Activated naive CD4-positive, alpha-beta T cell treated with Interleukin-2 at 50 U/mL for 16 hours (primary cell): ENCODE results near the gene MAB21L2.
"Not testable (repeated sequence)": the region's sequence is repeated elsewhere in the genome, so short reads cannot be mapped to it uniquely, and the experiment has no call there.

Experiments used
- DNase-seq: peaks from one replicate; pipeline ENCODE4 v3.0.0-alpha.2; 2020

Gene MAB21L2

GRCh38 chr4:150582146-150582872 is at the start of gene MAB21L2:
Gene MAB21L2 (plus strand): TSS chr4:150582151. CDS start chr4:150583030, 879 bp downstream.
- no peak for DNase-seq

GRCh38 chr4:150533673-150534072 is 48.3 kb upstream of the MAB21L2 start:
- no peak for DNase-seq

- no peak for DNase-seq
These were observed 47.1 kb upstream of the MAB21L2 start for GRCh38 chr4:150534818-150535217.

GRCh38 chr4:150537911-150538310 is 44.0 kb upstream of the MAB21L2 start:
- not testable (repeated sequence) for DNase-seq

GRCh38 chr4:150540536-150540935 is 41.4 kb upstream of the MAB21L2 start:
- DNase-seq, result no peak

GRCh38 chr4:150540959-150541360 is 41.0 kb upstream of the MAB21L2 start:
- DNase-seq, result no peak

GRCh38 chr4:150541681-150542080 is 40.3 kb upstream of the MAB21L2 start:
- no peak for DNase-seq

GRCh38 chr4:150543042-150543441 is 38.9 kb upstream of the MAB21L2 start:
- no peak for DNase-seq

GRCh38 chr4:150546286-150546685 is 35.7 kb upstream of the MAB21L2 start:
- no peak for DNase-seq

GRCh38 chr4:150547154-150547838 is 34.7 kb upstream of the MAB21L2 start:
- no peak for DNase-seq

GRCh38 chr4:150557811-150558210 is 24.1 kb upstream of the MAB21L2 start:
- DNase-seq, result not testable (repeated sequence)

- DNase-seq, result no peak
These were observed 20.7 kb upstream of the MAB21L2 start for GRCh38 chr4:150561143-150561737.

- DNase-seq, result no peak
These were observed 19.7 kb upstream of the MAB21L2 start for GRCh38 chr4:150562250-150562649.

GRCh38 chr4:150562751-150563150 is 19.2 kb upstream of the MAB21L2 start:
- DNase-seq, result no peak

GRCh38 chr4:150564967-150565366 is 17.0 kb upstream of the MAB21L2 start:
- not testable (repeated sequence) for DNase-seq

GRCh38 chr4:150567070-150567469 is 14.9 kb upstream of the MAB21L2 start:
- no peak for DNase-seq

GRCh38 chr4:150569384-150569987 is 12.5 kb upstream of the MAB21L2 start:
- no peak for DNase-seq

GRCh38 chr4:150569998-150570535 is 11.9 kb upstream of the MAB21L2 start:
- no peak for DNase-seq

GRCh38 chr4:150570862-150571261 is 11.1 kb upstream of the MAB21L2 start:
- DNase-seq, result no peak

GRCh38 chr4:150572704-150573504 is 9.0 kb upstream of the MAB21L2 start:
- no peak for DNase-seq

GRCh38 chr4:150573534-150573933 is 8.4 kb upstream of the MAB21L2 start:
- DNase-seq, result no peak

GRCh38 chr4:150574678-150575077 is 7.3 kb upstream of the MAB21L2 start:
- no peak for DNase-seq
